Nephron progenitor cell (in vitro differentiated cells): ENCODE results near the gene MRPL48.
A peak's percentile ranks its signal among the peaks of the same experiment; 100 is the strongest.
"Not testable (repeated sequence)": the region's sequence is repeated elsewhere in the genome, so short reads cannot be mapped to it uniquely, and the experiment has no call there.

Experiments
- DNase-seq: peaks from one replicate; pipeline ENCODE4 v3.0.0; 2021
- H3K27ac Mint-ChIP-seq: 2 replicates; pipeline ENCODE4 v1.8.0; 2021; ENCODE audit warnings: mild to moderate bottlenecking, moderate library complexity, mixed read lengths
- H3K27me3 Mint-ChIP-seq: 2 replicates; pipeline ENCODE4 v1.8.0; 2021; ENCODE audit warnings: mild to moderate bottlenecking, low read depth, mixed read lengths; ENCODE audit not compliant: poor library complexity
- H3K36me3 Mint-ChIP-seq: 2 replicates; pipeline ENCODE4 v1.8.0; 2021; ENCODE audit warnings: low read depth, mixed read lengths
- H3K4me1 Mint-ChIP-seq: 2 replicates; pipeline ENCODE4 v1.8.0; 2021; ENCODE audit warnings: mixed read lengths
- H3K4me3 Mint-ChIP-seq: 2 replicates; pipeline ENCODE4 v1.8.0; 2021; ENCODE audit warnings: mild to moderate bottlenecking, moderate library complexity, mixed read lengths
- H3K9me3 Mint-ChIP-seq: 2 replicates; pipeline ENCODE4 v1.8.0; 2021; ENCODE audit warnings: mild to moderate bottlenecking, moderate library complexity, mixed read lengths
- TF ChIP-seq, protein P1 (sequence below): fragments of 200-600 bp; sonication (generic); IDR thresholded peaks from 2 replicates; pipeline ENCODE4 v1.5.0; 2021; ENCODE audit warnings: antibody characterized with exemption

Gene MRPL48

DNA sequence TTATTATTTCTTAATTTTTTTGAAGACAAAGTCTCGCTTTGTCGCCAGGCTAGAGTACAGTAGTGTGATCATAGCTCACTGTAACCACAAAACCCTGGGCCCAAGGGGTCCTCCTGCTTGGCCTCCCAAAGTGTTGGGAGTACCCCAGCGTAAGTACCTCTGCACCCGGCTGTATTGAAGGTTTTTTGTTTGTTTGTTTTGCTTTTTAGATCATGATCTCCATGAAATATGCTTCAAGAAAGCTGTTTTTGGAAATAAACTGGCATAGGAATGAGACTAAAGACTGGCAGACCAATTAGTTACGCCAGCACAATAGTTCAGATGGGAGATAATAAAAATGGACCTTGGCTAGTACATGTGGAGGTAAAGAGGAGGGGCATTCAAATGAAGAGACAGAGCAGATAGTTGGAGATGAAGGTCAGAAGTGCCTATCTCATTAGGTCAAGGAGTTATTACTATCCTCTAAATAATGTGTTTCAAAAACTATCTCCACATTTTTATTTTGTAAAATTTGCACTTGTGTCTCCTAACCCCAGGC, 4.1 kb upstream of the MRPL48 start:
- Mint-ChIP-seq H3K4me3 (no peak overlapping the region), H3K9me3 (peaks cover 7% of the 10 kb centered on the region), H3K4me1 (peaks cover 29% of the 10 kb centered on the region), H3K27me3 (peaks cover 10% of the 10 kb centered on the region), H3K36me3 (peaks cover 6% of the 10 kb centered on the region), H3K27ac (no peak overlapping the region)
- DNase-seq, result no peak
- TF ChIP-seq, protein P1, sequence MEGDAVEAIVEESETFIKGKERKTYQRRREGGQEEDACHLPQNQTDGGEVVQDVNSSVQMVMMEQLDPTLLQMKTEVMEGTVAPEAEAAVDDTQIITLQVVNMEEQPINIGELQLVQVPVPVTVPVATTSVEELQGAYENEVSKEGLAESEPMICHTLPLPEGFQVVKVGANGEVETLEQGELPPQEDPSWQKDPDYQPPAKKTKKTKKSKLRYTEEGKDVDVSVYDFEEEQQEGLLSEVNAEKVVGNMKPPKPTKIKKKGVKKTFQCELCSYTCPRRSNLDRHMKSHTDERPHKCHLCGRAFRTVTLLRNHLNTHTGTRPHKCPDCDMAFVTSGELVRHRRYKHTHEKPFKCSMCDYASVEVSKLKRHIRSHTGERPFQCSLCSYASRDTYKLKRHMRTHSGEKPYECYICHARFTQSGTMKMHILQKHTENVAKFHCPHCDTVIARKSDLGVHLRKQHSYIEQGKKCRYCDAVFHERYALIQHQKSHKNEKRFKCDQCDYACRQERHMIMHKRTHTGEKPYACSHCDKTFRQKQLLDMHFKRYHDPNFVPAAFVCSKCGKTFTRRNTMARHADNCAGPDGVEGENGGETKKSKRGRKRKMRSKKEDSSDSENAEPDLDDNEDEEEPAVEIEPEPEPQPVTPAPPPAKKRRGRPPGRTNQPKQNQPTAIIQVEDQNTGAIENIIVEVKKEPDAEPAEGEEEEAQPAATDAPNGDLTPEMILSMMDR, result no peak

DNA sequence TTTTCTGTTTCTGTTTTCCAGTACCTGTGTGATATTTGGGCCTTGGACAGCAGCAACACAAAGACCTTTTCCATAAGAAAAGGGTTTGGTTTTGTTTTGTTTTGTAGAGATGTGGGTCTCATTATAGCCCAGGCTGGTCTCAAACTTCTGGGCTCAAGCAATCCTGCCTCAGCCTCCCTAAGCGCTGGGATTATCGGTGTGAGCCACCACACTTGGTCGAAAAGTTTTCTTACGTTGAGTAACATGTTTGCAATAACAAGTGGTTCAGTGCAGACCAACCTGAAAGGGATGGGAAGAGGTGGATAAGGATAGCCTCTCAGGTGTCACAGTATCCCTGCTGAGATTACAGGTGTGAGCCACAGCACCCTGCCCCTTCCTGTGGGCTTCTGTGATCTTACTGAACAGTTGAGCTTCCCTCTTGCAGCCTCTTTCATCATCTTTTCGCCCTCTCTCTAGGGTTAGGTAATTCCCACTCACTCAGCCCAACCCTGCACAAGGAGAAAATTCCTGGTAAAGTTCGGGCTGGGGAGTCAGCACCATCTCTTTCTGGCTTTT, 3.5 kb upstream of the MRPL48 start:
- Mint-ChIP-seq H3K9me3 (peaks cover 1% of the 10 kb centered on the region), H3K4me1 (peaks cover 25% of the 10 kb centered on the region), H3K27ac (no peak overlapping the region), H3K36me3 (peaks cover under 1% of the 10 kb centered on the region), H3K4me3 (no peak overlapping the region), H3K27me3 (peaks cover 10% of the 10 kb centered on the region)
- TF ChIP-seq, protein P1, result no peak
- DNase-seq, result no peak

DNA sequence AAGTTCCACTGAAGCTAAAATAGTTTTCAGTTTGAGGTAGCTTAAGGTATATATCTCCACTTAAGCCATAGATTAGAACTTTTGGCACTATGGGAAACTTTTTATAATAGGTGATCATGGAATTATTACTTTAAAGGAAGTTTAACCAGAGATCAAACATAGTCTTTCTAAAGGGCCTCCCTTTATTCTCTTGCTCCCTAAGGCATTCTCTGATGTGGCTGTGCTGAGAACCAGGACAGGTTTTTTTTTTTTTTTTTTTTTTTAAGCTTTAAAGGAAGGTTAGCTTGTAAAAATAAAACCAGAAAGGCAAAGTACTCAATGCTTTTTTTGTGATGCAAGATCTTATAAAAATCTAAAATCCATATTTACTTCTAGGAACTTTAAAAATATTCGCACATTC, 2.9 kb upstream of the MRPL48 start:
- Mint-ChIP-seq H3K4me3 (no peak overlapping the region), H3K27me3 (peaks cover 10% of the 10 kb centered on the region)

DNA sequence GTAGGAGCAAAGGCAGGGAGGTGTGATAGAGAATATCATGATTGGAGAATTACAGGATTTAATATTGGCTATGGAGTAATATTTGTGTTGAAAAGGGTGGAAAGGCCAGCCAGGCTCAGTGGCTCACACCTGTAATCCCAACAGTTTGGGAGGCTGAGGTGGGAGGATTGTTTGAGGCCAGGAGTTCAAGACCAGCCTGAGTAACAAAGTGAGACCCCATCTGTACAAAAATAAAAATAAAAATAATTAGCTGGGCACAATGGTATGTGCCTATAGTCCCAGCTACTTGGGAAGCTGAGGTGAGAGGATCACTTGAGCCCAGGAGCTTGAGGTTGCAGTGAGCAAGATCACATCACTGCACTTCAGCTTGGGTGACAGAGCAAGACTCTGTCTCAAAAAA, 2.2 kb upstream of the MRPL48 start:
- H3K4me3 Mint-ChIP-seq, H3K36me3 Mint-ChIP-seq, H3K9me3 Mint-ChIP-seq, DNase-seq: not testable (repeated sequence)
- H3K4me1 Mint-ChIP-seq, result peaks cover 28% of the 10 kb centered on the region
- peak overlapping the region; percentile 82 for H3K27ac Mint-ChIP-seq
- peaks cover 12% of the 10 kb centered on the region for H3K27me3 Mint-ChIP-seq

More for the DNA sequence above, 2.9 kb upstream of the MRPL48 start:
- Mint-ChIP-seq H3K9me3 (no peaks in the 10 kb centered on the region), H3K4me1 (peaks cover 28% of the 10 kb centered on the region), H3K36me3 (no peaks in the 10 kb centered on the region), H3K27ac (no peak overlapping the region)
- DNase-seq, result no peak
- TF ChIP-seq, protein P1, result no peak

DNA sequence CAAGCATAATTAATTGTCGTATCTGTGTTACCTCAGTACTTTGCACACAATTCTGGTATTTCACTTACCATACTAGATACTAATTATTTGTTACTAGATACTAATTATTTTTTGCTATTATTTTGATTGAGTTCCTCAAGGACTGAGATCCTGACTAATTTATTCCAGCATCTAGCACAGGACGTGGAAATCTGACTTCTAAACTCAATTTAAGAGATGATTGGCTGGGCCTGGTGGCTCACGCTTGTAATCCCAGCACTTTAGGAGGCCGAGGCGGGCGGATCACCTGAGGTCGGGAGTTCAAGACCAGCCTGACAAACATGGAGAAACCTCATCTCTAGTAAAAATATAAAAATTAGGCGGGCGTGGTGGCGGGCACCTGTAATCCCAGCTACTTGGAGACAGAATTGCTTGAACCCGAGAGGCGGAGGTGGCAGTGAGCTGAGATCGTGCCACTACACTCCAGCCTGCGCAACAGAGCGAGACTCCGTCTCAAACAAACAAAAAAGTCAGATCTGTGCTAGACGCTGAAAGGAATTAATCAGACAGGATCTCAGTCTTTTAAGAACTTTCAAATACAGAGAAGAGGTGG, 527 bp upstream of the MRPL48 start:
- Mint-ChIP-seq H3K4me1 (peaks cover 28% of the 10 kb centered on the region), H3K36me3 (no peaks in the 10 kb centered on the region), H3K27me3 (peaks cover 5% of the 10 kb centered on the region), H3K4me3 (peak overlapping the region; percentile 98), H3K27ac (peak overlapping the region; percentile 99), H3K9me3 (no peaks in the 10 kb centered on the region)
- peak; percentile 4 for DNase-seq
- TF ChIP-seq, protein P1, result no peak

DNA sequence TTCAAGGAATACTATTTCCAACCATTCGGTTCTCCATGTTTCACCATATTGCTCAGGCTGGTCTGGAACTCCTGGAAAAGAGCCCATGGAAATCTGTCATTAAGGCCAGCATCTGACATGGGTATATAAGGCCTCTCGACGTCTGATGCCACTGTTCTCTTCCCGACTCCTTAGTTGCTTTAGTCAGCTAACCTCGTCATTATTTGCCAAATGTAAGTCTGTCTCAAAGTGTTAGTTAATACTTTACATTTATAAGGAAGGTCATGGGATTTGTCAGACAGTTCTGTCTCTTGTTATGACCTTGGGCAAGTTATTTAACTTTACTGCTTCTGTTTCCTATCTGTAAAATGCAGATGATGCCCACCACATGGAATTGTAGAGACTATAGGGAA, 1.6 kb downstream of the MRPL48 start:
- Mint-ChIP-seq H3K27me3 (peaks cover 5% of the 10 kb centered on the region), H3K27ac (no peak overlapping the region), H3K4me1 (peaks cover 23% of the 10 kb centered on the region), H3K9me3 (no peaks in the 10 kb centered on the region), H3K36me3 (peaks cover 5% of the 10 kb centered on the region), H3K4me3 (peak overlapping the region; percentile 98)
- no peak for DNase-seq
- TF ChIP-seq, protein P1, result no peak
